AG04450 (cell line): ENCODE data around the gene CTDP1. TPM values are rescaled to one million over a fixed set of nuclear protein-coding genes. Genes with fewer than 3 reads are reported as not detected.

Source experiments
- CTCF ChIA-PET: fragments of 300-600, 350-600 bp; formaldehyde crosslinking; extraction: SDS; loops from one replicate; lab custom pipeline; 2022; ENCODE audit warnings: antibody characterized with exemption, inconsistent platforms; lab: Charles Lee
- POLR2A ChIA-PET: fragments of 350-600 bp; formaldehyde crosslinking; extraction: SDS; loops from one replicate; lab custom pipeline; 2021; ENCODE audit warnings: antibody characterized with exemption, inconsistent platforms; lab: Yijun Ruan, JAX
- DNase-seq: peaks from one replicate; pipeline ENCODE4 v3.0.0-alpha.2; 2011; ENCODE audit warnings: low read depth, low spot score
- H3K27ac ChIP-seq: one replicate; pipeline ENCODE4 v1.5.1; 2012; ENCODE audit warnings: low read depth, low read length, control low read depth
- H3K27me3 ChIP-seq: one replicate; pipeline ENCODE4 v1.6.0; 2012; ENCODE audit warnings: low read length; ENCODE audit not compliant: control insufficient read depth, insufficient read depth
- H3K4me3 ChIP-seq: 2 replicates; pipeline ENCODE4 v1.5.1; 2011; ENCODE audit warnings: mild to moderate bottlenecking, low read depth, low read length, control low read depth
- H3K9me3 ChIP-seq: 2 replicates; pipeline ENCODE4 v1.5.1; 2012; ENCODE audit warnings: low read length; ENCODE audit not compliant: control insufficient read depth, insufficient read depth
- polyA plus RNA-seq: library from polyadenylated mRNA; depleted of rRNA; stranded (reverse); fragments of >200 nt; gene quantifications from 2 replicates; pipeline ENCODE4 v1.2.3, GENCODE V29; 2011
- TF ChIP-seq, protein P1 (sequence below): IDR thresholded peaks from 2 replicates; pipeline ENCODE4 v1.5.1; 2011; ENCODE audit warnings: low read depth, low read length, control low read depth, inconsistent platforms

CTDP1 gene
- polyA plus RNA-seq, 1 experiment = 8.4 TPM

DNA sequence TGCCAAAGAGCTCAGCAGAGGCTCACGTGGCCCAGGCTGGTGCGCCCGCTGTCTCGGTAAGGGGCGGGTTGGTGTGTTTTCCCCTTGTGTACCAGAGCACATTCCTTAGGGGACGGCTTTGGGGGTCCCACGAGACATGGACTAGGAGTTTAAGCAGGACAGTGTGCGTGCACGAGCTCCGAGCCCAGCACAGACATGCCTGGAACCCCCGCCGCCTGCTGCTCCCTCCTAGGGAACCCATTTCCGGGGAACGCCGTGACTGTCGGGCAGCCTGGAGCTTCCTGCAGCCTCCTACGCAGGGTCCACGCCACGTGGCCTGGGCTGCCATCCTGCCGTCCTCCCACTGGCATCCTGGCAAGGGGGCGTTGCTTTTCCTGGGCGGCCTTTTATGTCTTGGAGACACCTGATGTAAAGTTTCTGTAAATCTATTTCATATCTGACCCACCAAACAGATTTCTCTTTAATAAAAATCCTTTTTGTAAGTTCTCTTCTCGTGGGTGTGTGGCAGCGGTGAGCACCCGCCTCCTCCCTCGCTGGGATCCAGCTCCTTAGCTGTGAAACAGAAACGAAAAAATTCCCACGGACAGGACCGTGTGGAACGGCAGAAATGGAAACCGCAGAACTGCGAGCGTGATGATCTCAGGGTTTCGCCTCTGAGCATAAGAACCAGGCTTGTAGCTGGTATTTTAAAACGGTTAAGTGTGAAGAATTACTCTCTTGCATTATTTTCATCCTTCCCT is 74.6 kb downstream of the CTDP1 start:
- Histone ChIP-seq H3K27me3 (no peaks in the 10 kb centered on the region), H3K27ac (no peak overlapping the region), H3K4me3 (no peak overlapping the region), H3K9me3 (peaks cover 7% of the 10 kb centered on the region; the same call in 1 of the 2 replicates)
- DNase-seq = no peak
- POLR2A ChIA-PET = no interaction called here
- TF ChIP-seq, protein P1, sequence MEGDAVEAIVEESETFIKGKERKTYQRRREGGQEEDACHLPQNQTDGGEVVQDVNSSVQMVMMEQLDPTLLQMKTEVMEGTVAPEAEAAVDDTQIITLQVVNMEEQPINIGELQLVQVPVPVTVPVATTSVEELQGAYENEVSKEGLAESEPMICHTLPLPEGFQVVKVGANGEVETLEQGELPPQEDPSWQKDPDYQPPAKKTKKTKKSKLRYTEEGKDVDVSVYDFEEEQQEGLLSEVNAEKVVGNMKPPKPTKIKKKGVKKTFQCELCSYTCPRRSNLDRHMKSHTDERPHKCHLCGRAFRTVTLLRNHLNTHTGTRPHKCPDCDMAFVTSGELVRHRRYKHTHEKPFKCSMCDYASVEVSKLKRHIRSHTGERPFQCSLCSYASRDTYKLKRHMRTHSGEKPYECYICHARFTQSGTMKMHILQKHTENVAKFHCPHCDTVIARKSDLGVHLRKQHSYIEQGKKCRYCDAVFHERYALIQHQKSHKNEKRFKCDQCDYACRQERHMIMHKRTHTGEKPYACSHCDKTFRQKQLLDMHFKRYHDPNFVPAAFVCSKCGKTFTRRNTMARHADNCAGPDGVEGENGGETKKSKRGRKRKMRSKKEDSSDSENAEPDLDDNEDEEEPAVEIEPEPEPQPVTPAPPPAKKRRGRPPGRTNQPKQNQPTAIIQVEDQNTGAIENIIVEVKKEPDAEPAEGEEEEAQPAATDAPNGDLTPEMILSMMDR = no peak
- CTCF ChIA-PET = no interaction called here

DNA sequence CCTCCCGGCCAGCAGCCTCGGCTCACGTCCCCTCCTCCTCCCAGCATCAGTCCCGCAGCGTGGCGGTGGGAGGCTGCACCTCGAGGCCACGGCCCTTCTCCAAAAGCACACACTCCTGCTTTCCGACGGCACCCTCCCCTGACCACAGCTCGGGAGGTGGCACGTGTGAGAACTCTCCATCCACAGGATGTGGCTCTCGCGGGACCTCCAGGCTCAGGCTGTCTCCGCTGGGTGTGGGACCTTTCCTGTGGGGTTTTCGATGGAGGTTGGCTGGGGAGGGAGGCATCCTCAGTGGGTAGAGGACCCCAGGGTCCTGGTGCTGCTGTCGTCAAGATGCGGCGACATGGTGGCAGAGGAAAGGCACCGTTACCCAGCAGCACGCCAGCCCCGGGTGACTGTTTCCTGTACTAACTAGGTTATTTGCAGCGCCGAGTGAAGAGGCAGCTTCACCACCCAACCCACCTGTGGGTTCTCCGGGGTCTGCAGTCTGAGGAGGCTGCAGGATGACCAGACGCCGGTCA is 75.3 kb downstream of the CTDP1 start:
- CTCF ChIA-PET = no interaction called here
- Histone ChIP-seq H3K9me3 (peaks cover 7% of the 10 kb centered on the region; the same call in 1 of the 2 replicates), H3K27ac (no peak overlapping the region), H3K4me3 (no peak overlapping the region), H3K27me3 (no peaks in the 10 kb centered on the region)
- DNase-seq = no peak
- TF ChIP-seq, protein P1 = no peak
- POLR2A ChIA-PET = no interaction called here

DNA sequence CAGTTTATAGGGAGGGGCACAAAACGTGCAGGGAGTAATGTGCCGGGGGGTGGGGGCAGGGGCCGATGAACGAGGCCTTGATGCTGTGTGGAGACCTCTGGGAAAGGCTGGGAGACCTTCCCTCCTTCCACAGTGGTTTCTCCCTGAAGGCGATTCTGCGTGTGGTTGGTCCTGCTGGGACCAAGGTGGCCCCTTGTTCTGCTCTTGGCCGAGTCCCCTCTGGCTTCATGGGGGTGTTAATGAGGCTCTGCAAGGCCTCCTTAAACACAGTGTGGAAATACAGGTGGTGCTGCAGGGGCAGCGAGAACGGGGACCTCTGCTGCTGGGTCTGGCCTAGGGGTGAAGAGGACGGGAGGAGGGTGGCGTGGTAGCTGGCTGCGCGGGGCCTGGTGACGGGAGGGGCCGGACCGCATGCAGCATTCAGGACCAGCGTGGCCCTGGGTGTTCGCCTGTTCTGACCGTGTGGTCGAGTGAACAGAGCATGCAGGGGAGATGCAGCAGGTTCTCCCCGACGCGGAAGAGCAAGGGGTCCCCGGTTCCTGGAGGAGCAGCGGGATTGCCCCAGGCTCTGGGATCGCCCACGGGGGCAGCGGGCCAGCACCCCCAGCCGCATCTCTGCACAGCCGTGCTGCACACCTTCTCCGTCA is 76.0 kb downstream of the CTDP1 start:
- ChIA-PET POLR2A (no interaction called here), CTCF (no interaction called here)
- TF ChIP-seq, protein P1 = no peak
- H3K27ac ChIP-seq = no peak overlapping the region
- H3K27me3 ChIP-seq = no peaks in the 10 kb centered on the region
- DNase-seq = no peak
- H3K4me3 ChIP-seq = no peak overlapping the region
- H3K9me3 ChIP-seq = peaks cover 7% of the 10 kb centered on the region; the same call in 1 of the 2 replicates

- H3K9me3 ChIP-seq = peaks cover 7% of the 10 kb centered on the region; the same call in 1 of the 2 replicates
- H3K4me3 ChIP-seq = no peak overlapping the region
- TF ChIP-seq, protein P1 = no peak
- no peak overlapping the region for H3K27ac ChIP-seq
- POLR2A ChIA-PET = no interaction called here
- DNase-seq = no peak
- CTCF ChIA-PET = no interaction called here
- H3K27me3 ChIP-seq = no peaks in the 10 kb centered on the region
Measured at GRCh38 chr18:79756143-79756500, 76.5 kb downstream of the CTDP1 start.

- no peak for DNase-seq
- ChIA-PET POLR2A (no interaction called here), CTCF (no interaction called here)
- Histone ChIP-seq H3K4me3 (no peak overlapping the region), H3K27me3 (no peaks in the 10 kb centered on the region), H3K9me3 (peaks cover 7% of the 10 kb centered on the region; the same call in 1 of the 2 replicates), H3K27ac (no peak overlapping the region)
- TF ChIP-seq, protein P1 = no peak
Measured at GRCh38 chr18:79756826-79757225, 77.2 kb downstream of the CTDP1 start.
